ENCODE results near the gene SPRR2F. TPM values are rescaled to one million over a fixed set of nuclear protein-coding genes. Genes with fewer than 3 reads are reported as not detected.

Gene SPRR2F
- total RNA-seq, 1 donor from 2014 or later: not detected

DNA sequence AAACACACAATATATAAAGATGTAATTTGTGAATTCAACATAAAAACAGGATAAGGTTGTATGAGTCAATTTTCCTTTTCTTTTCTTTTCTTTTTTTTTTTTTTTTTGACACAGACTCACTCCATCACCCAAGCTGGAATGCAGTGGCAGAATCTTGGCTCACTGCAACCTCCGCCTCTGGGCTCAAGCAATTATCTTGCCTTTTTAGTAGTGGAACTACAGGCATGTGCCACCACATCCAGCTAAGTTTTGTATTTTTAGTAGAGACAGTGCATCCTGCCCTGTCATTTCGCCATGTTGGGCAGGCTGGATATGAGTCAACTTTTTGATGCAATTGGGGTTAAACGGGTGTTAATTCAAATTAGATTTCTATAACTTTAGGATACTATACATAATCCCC is 31.6 kb downstream of the SPRR2F start:
- no peak for DNase-seq (ENCODE audit: low spot score in 2 of 2)
- FAIRE-seq: no peak

DNA sequence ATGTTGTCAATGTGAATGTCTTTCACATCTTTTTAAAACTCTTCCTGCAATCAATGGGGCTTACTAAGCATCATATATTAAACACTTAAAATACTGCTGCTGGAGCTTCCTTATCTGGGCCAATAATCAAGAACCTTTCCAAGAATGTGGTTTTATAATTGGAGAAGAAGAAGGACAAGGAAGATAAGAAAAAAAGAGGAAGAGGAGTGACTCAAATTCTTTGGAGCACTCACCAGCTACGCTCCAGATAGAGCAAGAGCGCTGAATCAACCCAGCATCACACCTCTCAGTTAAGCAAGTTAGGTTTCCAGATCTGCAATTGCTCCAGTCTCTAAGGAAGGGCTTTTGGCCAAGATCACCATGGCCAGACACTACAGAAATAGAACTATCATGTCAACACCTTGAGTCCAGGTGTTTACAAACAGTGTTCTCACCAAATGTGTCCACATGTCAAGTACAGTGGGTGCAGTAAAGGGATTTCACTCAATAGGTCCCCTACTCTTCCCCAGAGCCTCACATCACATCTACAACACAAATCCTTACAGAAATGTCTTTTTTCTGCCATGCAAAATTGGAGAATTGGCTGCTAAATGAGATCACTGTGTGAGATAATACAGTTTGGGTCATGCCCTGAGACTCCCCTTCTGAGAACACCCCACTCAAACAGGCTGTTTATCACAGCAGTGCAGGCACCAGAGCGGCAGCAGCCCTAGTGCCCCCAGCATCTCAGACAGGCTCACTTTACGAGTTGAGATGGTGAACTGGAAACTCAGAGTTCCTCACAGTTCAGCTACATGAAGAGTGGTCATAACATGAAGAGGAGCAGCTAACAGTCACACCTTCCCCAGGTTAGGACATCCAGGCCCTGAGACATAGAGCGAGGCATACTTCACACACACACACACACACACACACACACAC is 40.2 kb downstream of the SPRR2F start:
- no peak for FAIRE-seq

DNA sequence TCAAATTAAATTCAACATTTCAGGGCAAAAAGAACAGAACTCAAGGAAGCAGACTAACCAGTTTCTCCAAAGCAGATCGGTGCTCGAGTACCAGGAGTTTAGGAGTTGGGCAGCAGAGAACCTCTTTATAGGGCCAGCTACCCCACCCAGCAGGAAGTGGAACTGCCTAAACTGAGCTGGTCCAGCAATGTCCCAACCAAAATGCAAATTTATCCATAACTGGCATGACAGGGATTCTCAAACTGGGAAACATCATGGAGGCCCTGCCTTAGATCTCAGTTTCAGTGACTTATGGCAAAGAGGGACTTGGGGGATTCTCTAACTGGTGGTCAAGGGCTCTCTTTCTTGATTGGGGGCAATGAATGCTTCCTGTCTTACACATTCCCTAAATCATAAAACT is 41.8 kb downstream of the SPRR2F start, which contains the start of gene SPRR2B:
Gene SPRR2B (minus strand): TSS at position 101 of the 400 bp plus-strand sequence. CDS start 772 bp downstream, outside the sequence.
- FAIRE-seq (no peak), DNase-seq (ENCODE audit: low spot score in 2 of 2) (no peak)

More for the DNA sequence above, 40.2 kb downstream of the SPRR2F start:
- DNase-seq (ENCODE audit: low spot score in 2 of 2): no peak

DNA sequence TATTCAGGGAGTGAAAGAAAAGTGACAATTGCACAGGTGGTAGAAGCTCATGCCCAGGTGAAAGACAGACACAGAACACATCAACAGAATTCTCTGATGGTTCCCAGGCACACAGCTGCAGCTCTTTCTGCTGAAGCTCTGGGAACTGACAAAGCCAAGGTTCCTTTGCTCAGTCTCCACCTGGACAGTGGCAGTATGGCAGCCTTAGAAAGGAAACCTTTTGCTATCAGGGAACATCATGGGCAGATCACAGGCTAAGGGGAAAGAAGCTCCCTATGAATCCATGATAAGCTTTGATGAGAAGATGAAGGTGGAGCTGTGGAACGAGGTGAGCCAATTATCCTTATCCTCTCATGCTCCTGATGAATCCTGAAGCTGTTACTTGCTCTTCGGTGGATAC is 43.1 kb downstream of the SPRR2F start:
- no peak for DNase-seq (ENCODE audit: low spot score in 2 of 2)
- no peak for FAIRE-seq

Small RNA genes within 50 kb of the gene (small RNA-seq; reads per million reads assigned to genes)
- not detected for gene SPRR2C

Other genes with a start within 250 kb of the SPRR2F start
- gene SMCP, start 235.2 kb downstream of the SPRR2F start, total RNA-seq: not detected
- not detected for gene IVL, start 205.0 kb downstream of the SPRR2F start, total RNA-seq
- not detected for gene SPRR5, start 166.3 kb downstream of the SPRR2F start, total RNA-seq
- not detected for gene SPRR4, start 142.9 kb downstream of the SPRR2F start, total RNA-seq
- not detected for gene SPRR1A, start 129.4 kb downstream of the SPRR2F start, total RNA-seq
- gene SPRR3, start 111.8 kb downstream of the SPRR2F start, total RNA-seq: not detected
- not detected for gene SPRR1B, start 82.3 kb downstream of the SPRR2F start, total RNA-seq
- gene SPRR2D, start 72.4 kb downstream of the SPRR2F start, total RNA-seq: not detected
- not detected for gene SPRR2A, start 56.0 kb downstream of the SPRR2F start, total RNA-seq
- gene SPRR2B, start 41.9 kb downstream of the SPRR2F start, total RNA-seq: not detected
- gene SPRR2E, start 19.0 kb downstream of the SPRR2F start, total RNA-seq: not detected
- not detected for gene SPRR2G, start 37.4 kb upstream of the SPRR2F start, total RNA-seq
- gene LELP1, start 89.9 kb upstream of the SPRR2F start, total RNA-seq: not detected
- gene PRR9, start 104.1 kb upstream of the SPRR2F start, total RNA-seq: not detected
- gene LORICRIN, start 146.2 kb upstream of the SPRR2F start, total RNA-seq: not detected
- not detected for gene PGLYRP3, start 199.4 kb upstream of the SPRR2F start, total RNA-seq
- not detected for gene PGLYRP4, start 235.3 kb upstream of the SPRR2F start, total RNA-seq
- gene S100A9, start 244.3 kb upstream of the SPRR2F start, total RNA-seq: 28.9 TPM

All from frontal cortex (tissue), 4 donors.